ENCODE data around the gene IL5RA.

The IL5RA gene

GRCh38 chr3:3089017-3089416 lies 21.2 kb downstream of the IL5RA start:
- no peaks in the 10 kb centered on the region for H3K36me3 Mint-ChIP-seq (ENCODE audit: low read depth)
- H3K4me1 Mint-ChIP-seq (ENCODE audit: low read depth) = peaks cover 5% of the 10 kb centered on the region
- no peaks in the 10 kb centered on the region for H3K9me3 Mint-ChIP-seq
- no peaks in the 10 kb centered on the region for H3K27me3 Mint-ChIP-seq
- intact Hi-C loops (cut with micrococcal nuclease) = no loop called here
- H3K27ac Mint-ChIP-seq = no peak overlapping the region
- H3K4me3 Mint-ChIP-seq = no peak overlapping the region

GRCh38 chr3:3087716-3088465 lies 22.3 kb downstream of the IL5RA start:
- no peak overlapping the region for H3K4me3 Mint-ChIP-seq
- no peak overlapping the region for H3K27ac Mint-ChIP-seq
- intact Hi-C loops (cut with micrococcal nuclease) = no loop called here
- no peaks in the 10 kb centered on the region for H3K36me3 Mint-ChIP-seq (ENCODE audit: low read depth)
- no peaks in the 10 kb centered on the region for H3K9me3 Mint-ChIP-seq
- no peaks in the 10 kb centered on the region for H3K27me3 Mint-ChIP-seq
- H3K4me1 Mint-ChIP-seq (ENCODE audit: low read depth) = peaks cover 5% of the 10 kb centered on the region

- intact Hi-C loops (cut with micrococcal nuclease) = no loop called here
- H3K4me3 Mint-ChIP-seq = no peak overlapping the region
- peaks cover 5% of the 10 kb centered on the region for H3K4me1 Mint-ChIP-seq (ENCODE audit: low read depth)
- no peak overlapping the region for H3K27ac Mint-ChIP-seq
- H3K9me3 Mint-ChIP-seq = no peaks in the 10 kb centered on the region
- H3K27me3 Mint-ChIP-seq = no peaks in the 10 kb centered on the region
- H3K36me3 Mint-ChIP-seq (ENCODE audit: low read depth) = no peaks in the 10 kb centered on the region
Measured at GRCh38 chr3:3087279-3087678, 22.9 kb downstream of the IL5RA start.

- Mint-ChIP-seq H3K4me1 (ENCODE audit: low read depth) (peaks cover 5% of the 10 kb centered on the region), H3K27ac (no peak overlapping the region), H3K9me3 (no peaks in the 10 kb centered on the region), H3K36me3 (ENCODE audit: low read depth) (no peaks in the 10 kb centered on the region), H3K27me3 (no peaks in the 10 kb centered on the region), H3K4me3 (no peak overlapping the region)
- intact Hi-C loops (cut with micrococcal nuclease) = no loop called here
Measured at GRCh38 chr3:3086239-3086638, 23.9 kb downstream of the IL5RA start.

GRCh38 chr3:3085782-3086181 lies 24.4 kb downstream of the IL5RA start:
- Mint-ChIP-seq H3K9me3 (no peaks in the 10 kb centered on the region), H3K4me3 (no peak overlapping the region), H3K4me1 (ENCODE audit: low read depth) (peaks cover 5% of the 10 kb centered on the region), H3K27ac (no peak overlapping the region), H3K27me3 (no peaks in the 10 kb centered on the region), H3K36me3 (ENCODE audit: low read depth) (no peaks in the 10 kb centered on the region)
- intact Hi-C loops (cut with micrococcal nuclease) = no loop called here

GRCh38 chr3:3084890-3085289 lies 25.3 kb downstream of the IL5RA start:
- no peaks in the 10 kb centered on the region for H3K9me3 Mint-ChIP-seq
- no peak overlapping the region for H3K27ac Mint-ChIP-seq
- no peaks in the 10 kb centered on the region for H3K27me3 Mint-ChIP-seq

GRCh38 chr3:3082234-3082924 lies 27.8 kb downstream of the IL5RA start:
- intact Hi-C loops (cut with micrococcal nuclease) = no loop called here
- Mint-ChIP-seq H3K36me3 (ENCODE audit: low read depth) (no peaks in the 10 kb centered on the region), H3K9me3 (no peaks in the 10 kb centered on the region), H3K27me3 (no peaks in the 10 kb centered on the region), H3K4me1 (ENCODE audit: low read depth) (peaks cover 5% of the 10 kb centered on the region), H3K27ac (no peak overlapping the region), H3K4me3 (no peak overlapping the region)

More at GRCh38 chr3:3084890-3085289, 25.3 kb downstream of the IL5RA start:
- no peak overlapping the region for H3K4me3 Mint-ChIP-seq
- intact Hi-C loops (cut with micrococcal nuclease) = no loop called here
- no peaks in the 10 kb centered on the region for H3K36me3 Mint-ChIP-seq (ENCODE audit: low read depth)
- H3K4me1 Mint-ChIP-seq (ENCODE audit: low read depth) = peaks cover 5% of the 10 kb centered on the region

- intact Hi-C loops (cut with micrococcal nuclease) = no loop called here
- no peak overlapping the region for H3K4me3 Mint-ChIP-seq
- peaks cover 5% of the 10 kb centered on the region for H3K4me1 Mint-ChIP-seq (ENCODE audit: low read depth)
- H3K36me3 Mint-ChIP-seq (ENCODE audit: low read depth) = no peaks in the 10 kb centered on the region
- H3K9me3 Mint-ChIP-seq = no peaks in the 10 kb centered on the region
- no peak overlapping the region for H3K27ac Mint-ChIP-seq
- no peaks in the 10 kb centered on the region for H3K27me3 Mint-ChIP-seq
Measured at GRCh38 chr3:3081381-3082233, 28.6 kb downstream of the IL5RA start.

- H3K4me1 Mint-ChIP-seq (ENCODE audit: low read depth) = no peaks in the 10 kb centered on the region
- H3K4me3 Mint-ChIP-seq = no peak overlapping the region
- H3K9me3 Mint-ChIP-seq = no peaks in the 10 kb centered on the region
- H3K27ac Mint-ChIP-seq = no peak overlapping the region
- intact Hi-C loops (cut with micrococcal nuclease) = no loop called here
- no peaks in the 10 kb centered on the region for H3K27me3 Mint-ChIP-seq
- no peaks in the 10 kb centered on the region for H3K36me3 Mint-ChIP-seq (ENCODE audit: low read depth)
Measured at GRCh38 chr3:3080309-3080708, 29.9 kb downstream of the IL5RA start.

- Mint-ChIP-seq H3K4me1 (ENCODE audit: low read depth) (no peaks in the 10 kb centered on the region), H3K27ac (no peak overlapping the region), H3K9me3 (no peaks in the 10 kb centered on the region), H3K4me3 (no peak overlapping the region), H3K27me3 (no peaks in the 10 kb centered on the region), H3K36me3 (ENCODE audit: low read depth) (no peaks in the 10 kb centered on the region)
- intact Hi-C loops (cut with micrococcal nuclease) = no loop called here
Measured at GRCh38 chr3:3074551-3075257, 35.5 kb downstream of the IL5RA start.

GRCh38 chr3:3071136-3071535 lies 39.0 kb downstream of the IL5RA start:
- H3K27ac Mint-ChIP-seq = no peak overlapping the region
- no peaks in the 10 kb centered on the region for H3K4me1 Mint-ChIP-seq (ENCODE audit: low read depth)
- H3K9me3 Mint-ChIP-seq = no peaks in the 10 kb centered on the region
- H3K4me3 Mint-ChIP-seq = no peak overlapping the region
- intact Hi-C loops (cut with micrococcal nuclease) = no loop called here
- H3K27me3 Mint-ChIP-seq = no peaks in the 10 kb centered on the region
- H3K36me3 Mint-ChIP-seq (ENCODE audit: low read depth) = no peaks in the 10 kb centered on the region

- H3K36me3 Mint-ChIP-seq (ENCODE audit: low read depth) = no peaks in the 10 kb centered on the region
- no peaks in the 10 kb centered on the region for H3K27me3 Mint-ChIP-seq
- H3K9me3 Mint-ChIP-seq = no peaks in the 10 kb centered on the region
- intact Hi-C loops (cut with micrococcal nuclease) = no loop called here
- H3K27ac Mint-ChIP-seq = no peak overlapping the region
- H3K4me3 Mint-ChIP-seq = no peak overlapping the region
- no peaks in the 10 kb centered on the region for H3K4me1 Mint-ChIP-seq (ENCODE audit: low read depth)
Measured at GRCh38 chr3:3069723-3070122, 40.5 kb downstream of the IL5RA start.

- Mint-ChIP-seq H3K36me3 (ENCODE audit: low read depth) (no peaks in the 10 kb centered on the region), H3K27me3 (no peaks in the 10 kb centered on the region), H3K4me3 (no peak overlapping the region), H3K9me3 (no peaks in the 10 kb centered on the region), H3K4me1 (ENCODE audit: low read depth) (no peaks in the 10 kb centered on the region), H3K27ac (no peak overlapping the region)
- intact Hi-C loops (cut with micrococcal nuclease) = no loop called here
Measured at GRCh38 chr3:3068358-3068881, 41.8 kb downstream of the IL5RA start.

Data from dendritic cell treated with granulocyte-macrophage colony-stimulating factor and Interleukin-4, amounts not matched to agents 40 ng/mL and 50 ng/mL, for 4 days (primary cell).